Sigmoid colon (tissue), 4 donors: ENCODE measurements around the gene KCTD17.

ENCODE experiments used
- POLR2A ChIP-seq, 2 donors: fragments of 450-650 bp; IDR thresholded peaks; one replicate each; pipeline ENCODE4 v1.6.1; 2016; ENCODE audit warnings: antibody characterized with exemption in 2 of 2, mild to moderate bottlenecking in 2 of 2, moderate library complexity in 2 of 2
- POLR2AphosphoS5 ChIP-seq, 4 donors: sonication (generic); formaldehyde crosslinking; IDR thresholded peaks; one replicate each; pipeline ENCODE4 v1.6.1; 2017; ENCODE audit warnings: antibody characterized with exemption in 4 of 4

DNA sequence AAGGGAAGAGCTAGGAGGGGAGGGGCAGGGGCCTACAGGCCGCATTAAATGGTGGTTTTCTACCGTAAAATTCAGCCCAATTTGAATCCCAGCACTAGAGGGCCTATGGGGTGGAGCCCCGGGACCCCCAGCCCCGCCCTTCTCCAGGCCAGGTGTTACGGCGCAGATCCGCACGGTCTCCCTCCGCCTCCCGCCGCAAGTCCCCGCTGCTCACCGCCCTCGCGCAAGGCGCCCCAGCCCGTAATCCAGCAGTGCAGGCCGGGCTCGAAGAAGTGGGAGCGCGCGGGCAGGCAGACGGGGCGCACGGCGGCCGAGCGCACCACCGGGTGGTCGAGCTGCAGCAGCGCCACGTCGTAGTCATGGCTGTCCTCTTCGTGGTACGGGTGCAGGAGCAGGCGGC is 17.3 kb downstream of the KCTD17 start:
- TF ChIP-seq POLR2AphosphoS5 (IDR thresholded peaks at IDR 0.05), result no peak
- no peak for TF ChIP-seq POLR2A (IDR thresholded peaks at IDR 0.05)
